Ascending aorta (tissue), 2 donors: ENCODE data around the gene MRPS11. TPM values are rescaled to one million over a fixed set of nuclear protein-coding genes. Genes with fewer than 3 reads are reported as not detected.

ENCODE experiments used
- DNase-seq, 2 donors: peaks; one replicate each; pipeline ENCODE4 v3.0.0-alpha.2; 2019; ENCODE audit warnings: low spot score in 2 of 2
- H3K27ac ChIP-seq, 2 donors: fragments of 200-600 bp; sonication (generic); one replicate each; pipeline ENCODE4 v1.5.1; 2016 to 2017; ENCODE audit warnings: mild to moderate bottlenecking in 1 of 2
- H3K27me3 ChIP-seq: fragments of 200-600 bp; sonication (generic); one replicate; pipeline ENCODE4 v1.5.1; 2017
- H3K36me3 ChIP-seq, 2 donors: fragments of 200-600 bp; sonication (generic); one replicate each; pipeline ENCODE4 v1.5.1; 2016
- H3K4me1 ChIP-seq, 2 donors: fragments of 200-600 bp; sonication (generic); one replicate each; pipeline ENCODE4 v1.5.1; 2016 to 2017; ENCODE audit warnings: mild to moderate bottlenecking in 1 of 2
- H3K4me3 ChIP-seq, 2 donors: fragments of 200-600 bp; sonication (generic); one replicate each; pipeline ENCODE4 v1.5.1; 2016 to 2017; ENCODE audit warnings: mild to moderate bottlenecking in 1 of 2
- H3K9me3 ChIP-seq, 2 donors: fragments of 200-600 bp; sonication (generic); one replicate each; pipeline ENCODE4 v1.5.1; 2016
- CTCF ChIP-seq, 3 experiments: fragments of 200-600 bp in 2 of 3; fragments of 450-650 bp in 1 of 3; sonication (generic) in 2 of 3; IDR thresholded peaks; one replicate each; pipeline ENCODE4 v1.5.1; 2016 to 2019; ENCODE audit warnings: antibody characterized with exemption in 3 of 3, mild to moderate bottlenecking in 1 of 3, moderate library complexity in 1 of 3
- intact Hi-C: fragments of 100-400 bp; cut with DNase I; formaldehyde crosslinking; loops from one replicate; pipeline ENCODE4 v1.15.1; 2023
- total RNA-seq: library from RNA; depleted of rRNA; stranded (reverse); fragments of >200 nt; gene quantifications from one replicate; pipeline ENCODE4 v1.1.0, GENCODE V29; 2016

MRPS11 gene
- total RNA-seq, 1 donor from 2014 or later: 29.4 TPM

GRCh38 chr15:88440021-88440420, 27.5 kb upstream of the MRPS11 start:
- no peak for TF ChIP-seq CTCF (IDR thresholded peaks at IDR 0.05)
- Histone ChIP-seq H3K27ac (no peak overlapping the region), H3K27me3 (peaks cover 4% of the 10 kb centered on the region), H3K9me3 (peaks cover 0 to 6% of the 10 kb centered on the region in 2 donors), H3K4me1 (no peaks in the 10 kb centered on the region), H3K36me3 (no peaks in the 10 kb centered on the region), H3K4me3 (no peak overlapping the region)
- intact Hi-C loops: no loop called here
- DNase-seq: no peak

- intact Hi-C loops: no loop called here
- H3K36me3 ChIP-seq: no peaks in the 10 kb centered on the region
- no peak for DNase-seq
- H3K9me3 ChIP-seq: peaks cover 0 to 6% of the 10 kb centered on the region in 2 donors
- peaks cover 4% of the 10 kb centered on the region for H3K27me3 ChIP-seq
- no peak overlapping the region for H3K27ac ChIP-seq
- no peak for TF ChIP-seq CTCF (IDR thresholded peaks at IDR 0.05)
- no peaks in the 10 kb centered on the region for H3K4me1 ChIP-seq
- no peak overlapping the region for H3K4me3 ChIP-seq
Measured at GRCh38 chr15:88441076-88441730, 26.3 kb upstream of the MRPS11 start.

DNA sequence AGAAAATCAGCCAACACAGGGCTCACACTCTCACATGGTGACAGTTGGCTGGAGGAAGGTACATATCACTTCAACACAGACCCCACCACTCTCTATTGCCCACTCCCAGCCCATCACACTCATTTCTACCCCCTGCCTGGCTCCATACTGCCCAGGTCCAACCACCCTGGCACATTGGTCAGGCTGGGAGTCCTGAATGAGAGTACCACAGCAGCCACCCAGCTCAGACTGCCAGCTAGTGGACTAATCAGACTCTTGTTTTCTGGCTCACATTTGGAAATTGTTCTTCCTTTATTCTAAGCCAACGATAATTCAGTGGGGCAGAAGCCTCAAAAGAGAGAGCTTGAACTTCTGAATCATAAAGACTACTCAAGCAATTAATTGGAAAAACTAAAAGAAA, 20.3 kb upstream of the MRPS11 start:
- H3K27me3 ChIP-seq: no peaks in the 10 kb centered on the region
- no peak overlapping the region for H3K4me3 ChIP-seq
- peaks cover 0 to 6% of the 10 kb centered on the region in 2 donors for H3K9me3 ChIP-seq
- intact Hi-C loops: no loop called here
- no peak overlapping the region for H3K27ac ChIP-seq
- TF ChIP-seq CTCF (IDR thresholded peaks at IDR 0.05): no peak
- DNase-seq: no peak
- no peaks in the 10 kb centered on the region for H3K36me3 ChIP-seq
- H3K4me1 ChIP-seq: no peaks in the 10 kb centered on the region

- H3K4me3 ChIP-seq: no peak overlapping the region
- peaks cover 0 to 6% of the 10 kb centered on the region in 2 donors for H3K9me3 ChIP-seq
- no peak for TF ChIP-seq CTCF (IDR thresholded peaks at IDR 0.05)
- no peak overlapping the region for H3K27ac ChIP-seq
- H3K27me3 ChIP-seq: no peaks in the 10 kb centered on the region
- no peaks in the 10 kb centered on the region for H3K36me3 ChIP-seq
- H3K4me1 ChIP-seq: no peaks in the 10 kb centered on the region
- intact Hi-C loops: no loop called here
- no peak for DNase-seq
Measured at GRCh38 chr15:88447741-88448140, 19.8 kb upstream of the MRPS11 start.

GRCh38 chr15:88448991-88449461, 18.5 kb upstream of the MRPS11 start:
- Histone ChIP-seq H3K4me3 (no peak overlapping the region), H3K27ac (no peak overlapping the region), H3K9me3 (no peaks in the 10 kb centered on the region), H3K4me1 (no peaks in the 10 kb centered on the region), H3K27me3 (no peaks in the 10 kb centered on the region), H3K36me3 (no peaks in the 10 kb centered on the region)
- no peak for TF ChIP-seq CTCF (IDR thresholded peaks at IDR 0.05)
- no peak for DNase-seq
- intact Hi-C loops: no loop called here
